ENCODE results near the gene KIF5C. TPM values are rescaled to one million over a fixed set of nuclear protein-coding genes. Genes with fewer than 3 reads are reported as not detected.
A peak's percentile ranks its signal among the peaks of the same experiment; 100 is the strongest.
"Not testable (repeated sequence)": the region's sequence is repeated elsewhere in the genome, so short reads cannot be mapped to it uniquely, and the experiment has no call there.

The KIF5C gene
- total and polyA plus RNA-seq, 7 donors: 0.22 to 1.1 (median 0.59) TPM

DNA sequence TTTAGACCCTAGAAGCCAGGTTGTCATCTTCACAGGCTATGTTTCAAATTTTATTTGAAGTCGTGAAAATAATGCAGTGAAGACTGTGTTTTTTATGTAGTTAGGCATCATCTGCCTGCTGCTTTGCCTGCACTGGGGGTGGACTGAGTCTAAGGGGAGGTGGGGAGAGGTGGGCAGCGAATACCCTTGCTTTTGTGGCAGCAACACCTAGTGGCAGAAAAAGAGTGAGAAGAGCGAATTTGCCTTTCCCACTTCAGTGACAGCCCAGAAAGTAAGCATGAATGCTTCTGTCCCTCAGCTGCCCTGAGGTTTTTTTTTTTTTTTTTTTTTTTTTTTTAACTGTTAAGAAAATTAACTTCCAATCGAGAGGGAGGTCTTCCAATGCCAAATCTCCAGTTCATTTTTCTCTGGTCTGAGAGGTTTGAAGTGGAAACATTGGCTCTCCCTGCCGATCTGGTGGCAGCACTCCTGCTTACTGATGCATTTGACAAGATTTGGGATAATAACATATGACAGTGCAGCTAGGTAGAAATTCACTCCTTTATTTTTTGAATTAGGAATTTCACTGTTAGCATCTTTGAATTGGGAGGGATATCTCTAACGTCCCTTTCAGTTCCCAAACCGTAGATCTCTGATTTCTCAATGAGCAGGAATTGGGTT lies 103.1 kb downstream of the KIF5C start:
- no peak for DNase-seq
- intact Hi-C loops (cut with DNase I): no loop called here
- 29 to 41% (median 31%) methylated on average over 7 of the region's 7 CpGs for WGBS, 3 donors
- H3K4me1 ChIP-seq: no peaks in the 10 kb centered on the region
- TF ChIP-seq CTCF (IDR thresholded peaks at IDR 0.05): no peak
- peak in 1 of 4 donors; percentile 27 for ATAC-seq
- H3K27ac ChIP-seq: no peak overlapping the region
- no peaks in the 10 kb centered on the region for H3K9me3 ChIP-seq
- no peak overlapping the region for H3K4me3 ChIP-seq
- H3K36me3 ChIP-seq (ENCODE audit: insufficient read depth in 1 of 2, low read depth in 1 of 2): no peaks in the 10 kb centered on the region
- no peaks in the 10 kb centered on the region for H3K27me3 ChIP-seq (ENCODE audit: insufficient read depth in 3 of 3, low read length in 2 of 3)

DNA sequence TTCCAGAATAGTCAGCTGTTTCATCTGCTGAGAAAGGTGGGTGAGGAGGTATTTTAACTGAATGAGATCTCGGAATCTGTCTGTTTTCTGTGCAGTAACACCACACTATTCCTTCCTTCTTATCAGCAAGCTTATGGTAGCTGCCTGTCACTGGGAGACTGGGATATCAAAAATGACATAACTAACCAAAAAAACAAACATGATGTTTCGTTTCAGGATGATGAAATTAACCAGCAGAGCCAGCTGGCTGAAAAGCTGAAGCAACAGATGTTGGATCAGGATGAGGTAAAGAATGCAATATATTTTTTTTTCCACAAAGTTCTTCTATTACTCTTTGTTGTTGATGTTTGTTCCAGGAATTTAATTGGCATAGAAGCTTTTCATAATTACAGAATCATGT lies 103.7 kb downstream of the KIF5C start:
- intact Hi-C loops (cut with DNase I): no loop called here
- no peak overlapping the region for H3K27ac ChIP-seq
- H3K9me3 ChIP-seq: no peaks in the 10 kb centered on the region
- no peaks in the 10 kb centered on the region for H3K36me3 ChIP-seq (ENCODE audit: insufficient read depth in 1 of 2, low read depth in 1 of 2)
- DNase-seq (no peak), ATAC-seq (peak in 1 of 4 donors; percentile 67)
- no peaks in the 10 kb centered on the region for H3K4me1 ChIP-seq
- no peak for TF ChIP-seq CTCF (IDR thresholded peaks at IDR 0.05)
- H3K4me3 ChIP-seq: no peak overlapping the region
- 19 to 34% (median 24%) methylated on average over 2 of the region's 2 CpGs for WGBS, 3 donors
- no peaks in the 10 kb centered on the region for H3K27me3 ChIP-seq (ENCODE audit: insufficient read depth in 3 of 3, low read length in 2 of 3)

DNA sequence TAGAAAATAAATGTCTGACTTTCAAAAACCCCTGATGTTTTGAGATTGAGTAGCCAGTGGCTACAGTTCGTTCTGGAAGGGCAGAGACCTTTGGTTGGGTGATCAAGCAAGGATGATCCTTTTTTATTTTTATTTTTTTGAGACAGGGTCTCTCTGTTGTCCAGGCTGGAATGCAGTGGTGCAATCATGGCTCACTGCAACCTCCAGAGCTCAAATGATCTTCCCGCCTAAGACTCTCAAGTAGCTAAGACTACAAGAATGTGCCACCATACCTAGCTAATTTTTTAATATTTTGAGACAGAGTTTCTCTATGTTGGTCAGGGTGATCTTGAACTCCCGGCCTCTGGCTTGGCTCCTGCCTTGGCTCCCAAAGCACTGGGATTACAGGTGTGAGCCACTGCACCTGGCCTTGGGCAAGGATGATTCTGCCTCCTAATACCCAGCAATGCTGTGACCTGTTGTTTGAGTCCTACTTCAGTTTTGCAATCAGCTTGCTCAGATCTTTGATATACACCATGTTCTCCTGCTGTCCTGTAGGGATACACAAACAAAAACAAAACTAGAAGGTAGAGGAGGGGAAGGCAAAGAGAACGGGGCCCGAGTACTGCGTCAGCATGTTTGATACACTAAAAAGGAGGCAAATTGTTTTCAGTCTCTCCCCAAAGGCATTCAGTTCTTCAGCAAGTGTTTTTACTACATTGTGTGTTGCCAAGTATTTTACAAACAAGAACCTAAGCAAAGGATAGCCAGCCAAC lies 104.3 kb downstream of the KIF5C start:
- H3K9me3 ChIP-seq: no peaks in the 10 kb centered on the region
- intact Hi-C loops (cut with DNase I): no loop called here
- H3K36me3 ChIP-seq (ENCODE audit: insufficient read depth in 1 of 2, low read depth in 1 of 2): no peaks in the 10 kb centered on the region
- H3K27ac ChIP-seq: no peak overlapping the region
- no peak overlapping the region for H3K4me3 ChIP-seq
- H3K4me1 ChIP-seq: no peaks in the 10 kb centered on the region
- WGBS, 3 donors: 38 to 63% (median 45%) methylated on average over 6 of the region's 6 CpGs
- H3K27me3 ChIP-seq (ENCODE audit: insufficient read depth in 3 of 3, low read length in 2 of 3): no peaks in the 10 kb centered on the region
- DNase-seq (no peak), ATAC-seq (peak in 1 of 4 donors; percentile 49)
- no peak for TF ChIP-seq CTCF (IDR thresholded peaks at IDR 0.05)

GRCh38 chr2:148979919-148980277 lies 104.9 kb downstream of the KIF5C start:
- no peak overlapping the region for H3K27ac ChIP-seq
- H3K4me1 ChIP-seq: no peaks in the 10 kb centered on the region
- no peaks in the 10 kb centered on the region for H3K27me3 ChIP-seq (ENCODE audit: insufficient read depth in 3 of 3, low read length in 2 of 3)
- intact Hi-C loops (cut with DNase I): no loop called here
- no peaks in the 10 kb centered on the region for H3K36me3 ChIP-seq (ENCODE audit: insufficient read depth in 1 of 2, low read depth in 1 of 2)
- ATAC-seq: no peak
- no peak overlapping the region for H3K4me3 ChIP-seq
- TF ChIP-seq CTCF (IDR thresholded peaks at IDR 0.05): no peak
- H3K9me3 ChIP-seq: no peaks in the 10 kb centered on the region
- no peak for DNase-seq
- WGBS, 3 donors: 50 to 57% (median 56%) methylated on average over 4 of the region's 4 CpGs

GRCh38 chr2:148980496-148980895 lies 105.5 kb downstream of the KIF5C start:
- DNase-seq, H3K4me1 ChIP-seq: not testable (repeated sequence)
- 94 to 97% (median 94%) methylated on average over 3 of the region's 3 CpGs for WGBS, 3 donors

More at GRCh38 chr2:148980496-148980895, 105.5 kb downstream of the KIF5C start:
- H3K27ac ChIP-seq; H3K9me3 ChIP-seq; ATAC-seq; H3K36me3 ChIP-seq (ENCODE audit: insufficient read depth in 1 of 2, low read depth in 1 of 2); intact Hi-C loops (cut with DNase I); H3K27me3 ChIP-seq (ENCODE audit: insufficient read depth in 3 of 3, low read length in 2 of 3); H3K4me3 ChIP-seq: not testable (repeated sequence)

Data from psoas muscle (tissue), 8 donors.